HTR-8/SVneo (cell line): Measurements from ENCODE around the gene C17orf113.

Experiments
- DNase-seq: peaks from one replicate; pipeline ENCODE4 v3.0.0; 2011; ENCODE audit warnings: low spot score, mixed read lengths; ENCODE audit not compliant: insufficient read length
- FAIRE-seq: peaks from 2 replicates; lab custom pipeline; 2011; peaks lifted over from hg19 to GRCh38; lab: Jason Lieb, UNC

C17orf113 gene

GRCh38 chr17:42050393-42051012 is at the start of gene C17orf113:
C17orf113 (minus strand) TSS chr17:42050601; CDS start chr17:42043376, 7,225 bp downstream.
- FAIRE-seq (peak; percentile 44), DNase-seq (peak; percentile 81)

- DNase-seq = no peak
- no peak for FAIRE-seq
Measured at GRCh38 chr17:42098730-42099399, 48.5 kb upstream of the C17orf113 start.

GRCh38 chr17:42097691-42098631 is 47.6 kb upstream of the C17orf113 start, which contains the start of gene ZNF385C:
ZNF385C (minus strand) TSS chr17:42098473; CDS start chr17:42063056, 35,417 bp downstream.
- FAIRE-seq (no peak), DNase-seq (no peak)

GRCh38 chr17:42096360-42097111 is 46.1 kb upstream of the C17orf113 start:
- no peak for FAIRE-seq

GRCh38 chr17:42094375-42095069 is 44.1 kb upstream of the C17orf113 start:
- DNase-seq (no peak), FAIRE-seq (no peak)

More at GRCh38 chr17:42096360-42097111, 46.1 kb upstream of the C17orf113 start:
- DNase-seq = no peak

- no peak for DNase-seq
- FAIRE-seq = no peak
Measured at GRCh38 chr17:42092939-42093338, 42.5 kb upstream of the C17orf113 start.

GRCh38 chr17:42090964-42091790 is 40.8 kb upstream of the C17orf113 start:
- FAIRE-seq = peak; percentile 46
- no peak for DNase-seq

- FAIRE-seq = no peak
- no peak for DNase-seq
Measured at GRCh38 chr17:42088736-42089135, 38.3 kb upstream of the C17orf113 start.

GRCh38 chr17:42087736-42088705 is 37.6 kb upstream of the C17orf113 start:
- FAIRE-seq (no peak), DNase-seq (no peak)

GRCh38 chr17:42087042-42087701 is 36.8 kb upstream of the C17orf113 start:
- FAIRE-seq = no peak

GRCh38 chr17:42081516-42082129 is 31.2 kb upstream of the C17orf113 start:
- FAIRE-seq (peak; percentile 9), DNase-seq (no peak)

More at GRCh38 chr17:42087042-42087701, 36.8 kb upstream of the C17orf113 start:
- no peak for DNase-seq

GRCh38 chr17:42079541-42079940 is 29.1 kb upstream of the C17orf113 start:
- FAIRE-seq = no peak
- DNase-seq = no peak

- no peak for DNase-seq
- FAIRE-seq = peak; percentile 13
Measured at GRCh38 chr17:42078396-42079043, 28.1 kb upstream of the C17orf113 start.

GRCh38 chr17:42077755-42078154 is 27.4 kb upstream of the C17orf113 start:
- no peak for FAIRE-seq

GRCh38 chr17:42076797-42077559 is 26.6 kb upstream of the C17orf113 start:
- DNase-seq (no peak), FAIRE-seq (peak; percentile 28)

More at GRCh38 chr17:42077755-42078154, 27.4 kb upstream of the C17orf113 start:
- DNase-seq = no peak
